HEK293 (cell line): ENCODE measurements around the gene C11orf58.

Experiments used
- CTCF ChIA-PET: fragments of 350-600 bp; formaldehyde crosslinking; extraction: SDS; loops from one replicate; lab custom pipeline; 2021; ENCODE audit warnings: antibody characterized with exemption; lab: Yijun Ruan, JAX
- POLR2A ChIA-PET: fragments of 300-600 bp; formaldehyde crosslinking; extraction: SDS; loops from one replicate; lab custom pipeline; 2020; ENCODE audit warnings: antibody characterized with exemption, inconsistent platforms; lab: Yijun Ruan, JAX
- H3K27ac ChIP-seq: fragments of 200-500 bp; sonication (Bioruptor generic); 2 replicates; pipeline ENCODE4 v1.5.1; 2014; ENCODE audit warnings: low read depth, low read length, control low read depth, inconsistent platforms; ENCODE audit errors: extremely low read depth
- H3K36me3 ChIP-seq, 2 experiments: fragments of 200-500 bp in 1 of 2; sonication (Bioruptor generic) in 1 of 2; 1 replicate in 1 of 2; 2 replicates in 1 of 2; pipeline ENCODE4 v1.5.1; 2014 to 2017; ENCODE audit warnings: inconsistent platforms in 2 of 2, low read length in 2 of 2; ENCODE audit not compliant: control insufficient read depth in 2 of 2, insufficient read depth in 1 of 2
- H3K4me1 ChIP-seq: fragments of 200-500 bp; sonication (Bioruptor generic); 2 replicates; pipeline ENCODE4 v1.5.1; 2014; ENCODE audit warnings: mild to moderate bottlenecking, low read length, inconsistent platforms; ENCODE audit not compliant: control insufficient read depth, insufficient read depth
- H3K4me3 ChIP-seq: 2 replicates; pipeline ENCODE4 v1.5.1; 2011; ENCODE audit warnings: low read depth, mild to moderate bottlenecking, control low read depth, low read length, moderate library complexity
- H3K9me3 ChIP-seq: fragments of 200-500 bp; sonication (Bioruptor generic); 2 replicates; pipeline ENCODE4 v1.5.1; 2014; ENCODE audit warnings: low read depth, low read length, inconsistent platforms; ENCODE audit not compliant: control insufficient read depth, insufficient read depth
- BCL11A ChIP-seq: fragments of 450-650 bp; formaldehyde crosslinking; IDR thresholded peaks from 2 replicates; pipeline ENCODE4 v1.5.1; 2016; ENCODE audit warnings: low read depth, missing biosample characterization, missing genetic modification characterization
- EGR2 ChIP-seq: fragments of 450-650 bp; formaldehyde crosslinking; IDR thresholded peaks from 2 replicates; pipeline ENCODE4 v1.5.1; 2016; ENCODE audit warnings: low read depth, missing biosample characterization, missing genetic modification characterization
- KLF8 ChIP-seq: fragments of 450-650 bp; formaldehyde crosslinking; IDR thresholded peaks from 2 replicates; pipeline ENCODE4 v1.5.1; 2016; ENCODE audit warnings: missing biosample characterization, missing genetic modification characterization
- MEIS1 ChIP-seq: sonication (generic); formaldehyde crosslinking; IDR thresholded peaks from 2 replicates; pipeline ENCODE4 v1.8.1; 2022; ENCODE audit warnings: missing genetic modification reagents, mild to moderate bottlenecking, borderline replicate concordance
- MZF1 ChIP-seq: fragments of 450-650 bp; formaldehyde crosslinking; IDR thresholded peaks from 2 replicates; pipeline ENCODE4 v1.5.1; 2017; ENCODE audit warnings: missing biosample characterization, missing genetic modification characterization, borderline replicate concordance
- PATZ1 ChIP-seq: fragments of 450-650 bp; formaldehyde crosslinking; IDR thresholded peaks from 2 replicates; pipeline ENCODE4 v1.5.1; 2016; ENCODE audit warnings: missing biosample characterization, missing genetic modification characterization
- REPIN1 ChIP-seq: fragments of 450-650 bp; formaldehyde crosslinking; IDR thresholded peaks from 2 replicates; pipeline ENCODE4 v1.5.1; 2017; ENCODE audit warnings: missing biosample characterization, missing genetic modification characterization, low read depth
- SETDB1 ChIP-seq: IDR thresholded peaks from one replicate; pipeline ENCODE4 v1.6.1; 2017; ENCODE audit warnings: mild to moderate bottlenecking, low read length, moderate library complexity, mixed read lengths; ENCODE audit not compliant: insufficient read length
- ZFP41 ChIP-seq: fragments of 450-650 bp; formaldehyde crosslinking; IDR thresholded peaks from 2 replicates; pipeline ENCODE4 v1.5.1; 2016; ENCODE audit warnings: missing biosample characterization, missing genetic modification characterization, borderline replicate concordance
- ZNF18 ChIP-seq: fragments of 450-650 bp; formaldehyde crosslinking; IDR thresholded peaks from 2 replicates; pipeline ENCODE4 v1.5.1; 2016; ENCODE audit warnings: missing biosample characterization, missing genetic modification characterization
- ZNF23 ChIP-seq: fragments of 450-650 bp; formaldehyde crosslinking; IDR thresholded peaks from 2 replicates; pipeline ENCODE4 v1.5.1; 2016; ENCODE audit warnings: missing biosample characterization, missing genetic modification characterization, borderline replicate concordance
- ZNF266 ChIP-seq: fragments of 450-650 bp; formaldehyde crosslinking; IDR thresholded peaks from 2 replicates; pipeline ENCODE4 v1.5.1; 2016; ENCODE audit warnings: missing biosample characterization, missing genetic modification characterization, low read depth
- ZNF274 ChIP-seq, 2 experiments: fragments of 200-500 bp in 1 of 2; fragments of 450-650 bp in 1 of 2; sonication (Bioruptor generic) in 1 of 2; formaldehyde crosslinking in 1 of 2; IDR thresholded peaks; 2 replicates each; pipeline versions ENCODE4 v1.5.1 to v1.6.1; 2014 to 2016; ENCODE audit warnings: borderline replicate concordance in 1 of 2, inconsistent platforms in 1 of 2, low read length in 1 of 2, missing biosample characterization in 1 of 2, missing genetic modification characterization in 1 of 2
- ZNF514 ChIP-seq: fragments of 450-650 bp; formaldehyde crosslinking; IDR thresholded peaks from 2 replicates; pipeline ENCODE4 v1.5.1; 2016; ENCODE audit warnings: missing biosample characterization, missing genetic modification characterization
- ZNF560 ChIP-seq: fragments of 450-650 bp; formaldehyde crosslinking; IDR thresholded peaks from 2 replicates; pipeline ENCODE4 v1.5.1; 2017; ENCODE audit warnings: missing biosample characterization, missing genetic modification characterization, borderline replicate concordance
- ZNF664 ChIP-seq: fragments of 450-650 bp; formaldehyde crosslinking; IDR thresholded peaks from 2 replicates; pipeline ENCODE4 v1.5.1; 2016; ENCODE audit warnings: missing biosample characterization, missing genetic modification characterization
- ZNF701 ChIP-seq: fragments of 450-650 bp; formaldehyde crosslinking; IDR thresholded peaks from 2 replicates; pipeline ENCODE4 v1.5.1; 2016; ENCODE audit warnings: missing biosample characterization, missing genetic modification characterization
- ZNF785 ChIP-seq: fragments of 450-650 bp; formaldehyde crosslinking; IDR thresholded peaks from 2 replicates; pipeline ENCODE4 v1.5.1; 2016; ENCODE audit warnings: missing biosample characterization, missing genetic modification characterization
- ZNF830 ChIP-seq: fragments of 450-650 bp; IDR thresholded peaks from 2 replicates; pipeline ENCODE4 v1.5.0; 2018; ENCODE audit warnings: missing biosample characterization, missing genetic modification characterization, low read depth, mild to moderate bottlenecking, moderate library complexity
- ZSCAN4 ChIP-seq: fragments of 450-650 bp; formaldehyde crosslinking; IDR thresholded peaks from 2 replicates; pipeline ENCODE4 v1.5.1; 2017; ENCODE audit warnings: missing biosample characterization, missing genetic modification characterization
- TF ChIP-seq, protein P1 (sequence below): fragments of 450-650 bp; formaldehyde crosslinking; IDR thresholded peaks from 2 replicates; pipeline ENCODE4 v1.5.1; 2016; ENCODE audit warnings: missing biosample characterization, missing genetic modification characterization

The C11orf58 gene

DNA sequence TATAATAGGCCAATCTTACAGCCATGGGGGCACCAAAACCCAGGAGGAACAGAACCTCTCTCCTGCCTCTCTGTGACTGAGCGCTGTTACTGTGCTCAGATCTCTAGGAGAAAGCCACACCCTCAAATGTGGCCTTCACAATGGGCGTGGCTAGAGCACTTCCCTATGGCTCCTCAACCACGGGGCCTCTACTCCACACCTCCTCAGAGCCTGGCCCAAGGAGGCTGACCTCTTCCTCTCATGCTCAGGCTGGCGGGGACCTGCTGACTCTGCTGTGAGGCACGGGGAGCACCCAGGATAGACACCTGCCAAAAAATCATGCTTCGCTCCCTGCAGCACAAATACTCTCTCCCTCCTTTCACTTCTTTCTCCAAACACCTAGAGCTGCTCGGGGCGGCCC lies 41.0 kb downstream of the C11orf58 start:
- CTCF ChIA-PET, result interaction anchor here (1.0 to 1.2 kb wide), 2 partner anchors 9 to 11 kb away, joined by 3 to 4 read pairs; no protein-coding TSS in a partner anchor
- Histone ChIP-seq H3K4me3 (no peak overlapping the region), H3K27ac (no peak overlapping the region), H3K36me3 (peaks cover 0 to 9% of the 10 kb centered on the region in 2 experiments; a peak in 1 of 3 replicates), H3K9me3 (no peaks in the 10 kb centered on the region), H3K4me1 (no peaks in the 10 kb centered on the region)
- POLR2A ChIA-PET, result no interaction called here
- TF ChIP-seq REPIN1 (tag by site-specific recombination), result no peak

DNA sequence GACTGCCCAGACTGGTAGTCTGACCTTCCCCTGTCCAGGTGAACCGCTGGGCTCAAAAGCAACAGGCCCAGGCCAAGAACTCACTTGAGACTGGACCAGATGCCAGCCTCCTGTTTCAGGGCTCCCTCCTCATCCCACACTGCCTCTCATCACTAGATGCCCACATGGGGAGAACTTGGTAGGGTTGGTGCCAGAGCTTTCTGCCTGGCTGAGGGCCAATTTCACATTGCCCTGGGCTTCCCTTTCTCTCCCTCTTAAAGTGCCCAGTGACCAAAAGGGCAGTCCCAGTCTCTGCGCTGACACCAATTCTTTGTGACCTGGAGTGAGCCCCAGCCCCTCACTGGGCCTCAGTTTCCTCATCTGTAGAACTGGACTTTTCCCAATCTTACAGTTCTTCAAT lies 41.7 kb downstream of the C11orf58 start:
- H3K4me3 ChIP-seq, result no peak overlapping the region
- H3K27ac ChIP-seq, result no peak overlapping the region
- H3K4me1 ChIP-seq, result no peaks in the 10 kb centered on the region
- ChIA-PET POLR2A (no interaction called here), CTCF (interaction anchor here (1.0 to 1.2 kb wide), 2 partner anchors 8 to 11 kb away, joined by 3 to 4 read pairs; no protein-coding TSS in a partner anchor)
- H3K9me3 ChIP-seq, result no peaks in the 10 kb centered on the region
- peaks cover 0 to 9% of the 10 kb centered on the region in 2 experiments; a peak in 1 of 3 replicates for H3K36me3 ChIP-seq
- TF ChIP-seq BCL11A (tag by site-specific recombination) (no peak), PATZ1 (no peak), ZNF274 (IDR thresholded peaks at IDR 0.05; ENCODE audit: low read length) (no peak), ZNF274 (tag by site-specific recombination; IDR thresholded peaks at IDR 0.05; ENCODE audit: borderline replicate concordance) (no peak), ZNF514 (no peak), ZNF23 (tag by site-specific recombination) (no peak), ZNF664 (no peak), ZNF785 (tag by site-specific recombination) (no peak), ZNF18 (no peak), ZNF701 (tag by site-specific recombination) (no peak), EGR2 (no peak), ZNF830 (no peak), ZNF560 (no peak), KLF8 (tag by site-specific recombination) (no peak), SETDB1 (no peak), MZF1 (tag by site-specific recombination) (no peak), ZNF266 (tag by site-specific recombination) (no peak), ZSCAN4 (tag by site-specific recombination) (no peak), ZFP41 (tag by site-specific recombination) (no peak), MEIS1 (no peak)
- TF ChIP-seq, protein P1, sequence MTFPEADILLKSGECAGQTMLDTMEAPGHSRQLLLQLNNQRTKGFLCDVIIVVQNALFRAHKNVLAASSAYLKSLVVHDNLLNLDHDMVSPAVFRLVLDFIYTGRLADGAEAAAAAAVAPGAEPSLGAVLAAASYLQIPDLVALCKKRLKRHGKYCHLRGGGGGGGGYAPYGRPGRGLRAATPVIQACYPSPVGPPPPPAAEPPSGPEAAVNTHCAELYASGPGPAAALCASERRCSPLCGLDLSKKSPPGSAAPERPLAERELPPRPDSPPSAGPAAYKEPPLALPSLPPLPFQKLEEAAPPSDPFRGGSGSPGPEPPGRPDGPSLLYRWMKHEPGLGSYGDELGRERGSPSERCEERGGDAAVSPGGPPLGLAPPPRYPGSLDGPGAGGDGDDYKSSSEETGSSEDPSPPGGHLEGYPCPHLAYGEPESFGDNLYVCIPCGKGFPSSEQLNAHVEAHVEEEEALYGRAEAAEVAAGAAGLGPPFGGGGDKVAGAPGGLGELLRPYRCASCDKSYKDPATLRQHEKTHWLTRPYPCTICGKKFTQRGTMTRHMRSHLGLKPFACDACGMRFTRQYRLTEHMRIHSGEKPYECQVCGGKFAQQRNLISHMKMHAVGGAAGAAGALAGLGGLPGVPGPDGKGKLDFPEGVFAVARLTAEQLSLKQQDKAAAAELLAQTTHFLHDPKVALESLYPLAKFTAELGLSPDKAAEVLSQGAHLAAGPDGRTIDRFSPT (tag by site-specific recombination), result no peak
